Lower lobe of right lung (tissue), 2 donors: ENCODE data around the gene GPR176. TPM values are rescaled to one million over a fixed set of nuclear protein-coding genes. Genes with fewer than 3 reads are reported as not detected.

Experiments
- ATAC-seq, 2 donors: fragments of 200-7000 bp; cut with Tn5 transposase; one replicate each; pipeline ENCODE4 v1.9.1; 2020 to 2022; ENCODE audit warnings: mild to moderate bottlenecking in 2 of 2, moderate library complexity in 2 of 2
- DNase-seq: peaks from one replicate; pipeline ENCODE4 v3.0.0-alpha.2; 2020
- H3K27ac ChIP-seq: fragments of 200-600 bp; one replicate; pipeline ENCODE4 v1.8.0; 2022
- H3K27me3 ChIP-seq: fragments of 200-600 bp; one replicate; pipeline ENCODE4 v1.8.0; 2022; ENCODE audit warnings: low read depth
- H3K36me3 ChIP-seq: fragments of 200-600 bp; one replicate; pipeline ENCODE4 v1.8.0; 2022; ENCODE audit warnings: mild to moderate bottlenecking
- H3K4me1 ChIP-seq: fragments of 200-600 bp; one replicate; pipeline ENCODE4 v1.8.0; 2022
- H3K4me3 ChIP-seq: fragments of 200-600 bp; one replicate; pipeline ENCODE4 v1.8.0; 2022; ENCODE audit warnings: mild to moderate bottlenecking
- H3K9me3 ChIP-seq: fragments of 200-600 bp; one replicate; pipeline ENCODE4 v1.8.0; 2022
- intact Hi-C: fragments of 100-400 bp; cut with DNase I; formaldehyde crosslinking; loops from one replicate; pipeline ENCODE4 v1.11.0; 2022
- total RNA-seq: library from RNA; stranded (reverse); fragmentation: NEBNext Ultra II Directional; extraction: Animal tissue kit (Norgen Biotek cat#: 25700); gene quantifications from one replicate; pipeline ENCODE4 v1.2.1, GENCODE V29; 2021
- TF ChIP-seq, protein P1 (sequence below): fragments of 200-600 bp; IDR thresholded peaks from one replicate; pipeline ENCODE4 v1.8.0; 2022; ENCODE audit warnings: antibody characterized with exemption, mild to moderate bottlenecking
- donor health status: DM: no; HTN: yes; CAD: no; lungs with severe emphysema.

GPR176 gene
- total RNA-seq, 1 donor from 2014 or later = 2.4 TPM

- Histone ChIP-seq H3K36me3 (no peaks in the 10 kb centered on the region), H3K27me3 (no peaks in the 10 kb centered on the region), H3K9me3 (no peaks in the 10 kb centered on the region), H3K27ac (no peak overlapping the region), H3K4me1 (no peaks in the 10 kb centered on the region), H3K4me3 (no peak overlapping the region)
- DNase-seq (no peak), ATAC-seq (no peak)
- intact Hi-C loops = no loop called here
- TF ChIP-seq, protein P1, sequence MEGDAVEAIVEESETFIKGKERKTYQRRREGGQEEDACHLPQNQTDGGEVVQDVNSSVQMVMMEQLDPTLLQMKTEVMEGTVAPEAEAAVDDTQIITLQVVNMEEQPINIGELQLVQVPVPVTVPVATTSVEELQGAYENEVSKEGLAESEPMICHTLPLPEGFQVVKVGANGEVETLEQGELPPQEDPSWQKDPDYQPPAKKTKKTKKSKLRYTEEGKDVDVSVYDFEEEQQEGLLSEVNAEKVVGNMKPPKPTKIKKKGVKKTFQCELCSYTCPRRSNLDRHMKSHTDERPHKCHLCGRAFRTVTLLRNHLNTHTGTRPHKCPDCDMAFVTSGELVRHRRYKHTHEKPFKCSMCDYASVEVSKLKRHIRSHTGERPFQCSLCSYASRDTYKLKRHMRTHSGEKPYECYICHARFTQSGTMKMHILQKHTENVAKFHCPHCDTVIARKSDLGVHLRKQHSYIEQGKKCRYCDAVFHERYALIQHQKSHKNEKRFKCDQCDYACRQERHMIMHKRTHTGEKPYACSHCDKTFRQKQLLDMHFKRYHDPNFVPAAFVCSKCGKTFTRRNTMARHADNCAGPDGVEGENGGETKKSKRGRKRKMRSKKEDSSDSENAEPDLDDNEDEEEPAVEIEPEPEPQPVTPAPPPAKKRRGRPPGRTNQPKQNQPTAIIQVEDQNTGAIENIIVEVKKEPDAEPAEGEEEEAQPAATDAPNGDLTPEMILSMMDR = no peak
Observed at GRCh38 chr15:39880718-39881387, 39.2 kb downstream of the GPR176 start.

GRCh38 chr15:39878406-39878785 lies 41.7 kb downstream of the GPR176 start:
- no peaks in the 10 kb centered on the region for H3K4me1 ChIP-seq
- DNase-seq = no peak
- no peak for ATAC-seq
- no peak overlapping the region for H3K27ac ChIP-seq
- no peak overlapping the region for H3K4me3 ChIP-seq
- no peaks in the 10 kb centered on the region for H3K9me3 ChIP-seq
- H3K27me3 ChIP-seq = no peaks in the 10 kb centered on the region
- no peaks in the 10 kb centered on the region for H3K36me3 ChIP-seq
- TF ChIP-seq, protein P1 = no peak
- intact Hi-C loops = loop anchor here (5.0 kb wide), 1 partner anchor 91 kb away; no protein-coding TSS in a partner anchor

- DNase-seq (no peak), ATAC-seq (peak; percentile 68 to 74)
- Histone ChIP-seq H3K9me3 (no peaks in the 10 kb centered on the region), H3K27ac (no peak overlapping the region), H3K36me3 (no peaks in the 10 kb centered on the region), H3K4me3 (no peak overlapping the region), H3K4me1 (no peaks in the 10 kb centered on the region), H3K27me3 (no peaks in the 10 kb centered on the region)
- TF ChIP-seq, protein P1 = peak; percentile 62
- intact Hi-C loops = loop anchor here (5.0 kb wide), 1 partner anchor 88 kb away; no protein-coding TSS in a partner anchor
Observed at GRCh38 chr15:39874890-39875549, 45.0 kb downstream of the GPR176 start.

DNA sequence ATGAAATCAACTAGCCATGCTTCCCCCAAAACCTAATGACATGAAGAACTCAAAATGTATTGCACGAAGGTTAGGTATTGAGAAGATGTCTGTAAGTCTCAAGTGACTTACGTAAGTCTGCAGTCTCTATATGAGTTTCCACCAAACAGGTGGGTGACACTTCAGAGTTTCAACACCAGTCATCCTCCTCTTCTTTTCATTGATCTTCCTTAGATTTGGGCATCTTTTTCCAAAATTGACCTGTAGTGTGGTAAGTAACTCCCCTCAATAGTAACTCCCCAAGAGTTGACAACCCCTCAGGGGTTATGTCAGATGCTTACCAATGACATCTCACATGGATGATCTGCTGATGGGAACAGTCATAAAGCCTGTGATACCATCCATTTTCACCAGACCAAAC lies 46.1 kb downstream of the GPR176 start:
- no peaks in the 10 kb centered on the region for H3K27me3 ChIP-seq

DNA sequence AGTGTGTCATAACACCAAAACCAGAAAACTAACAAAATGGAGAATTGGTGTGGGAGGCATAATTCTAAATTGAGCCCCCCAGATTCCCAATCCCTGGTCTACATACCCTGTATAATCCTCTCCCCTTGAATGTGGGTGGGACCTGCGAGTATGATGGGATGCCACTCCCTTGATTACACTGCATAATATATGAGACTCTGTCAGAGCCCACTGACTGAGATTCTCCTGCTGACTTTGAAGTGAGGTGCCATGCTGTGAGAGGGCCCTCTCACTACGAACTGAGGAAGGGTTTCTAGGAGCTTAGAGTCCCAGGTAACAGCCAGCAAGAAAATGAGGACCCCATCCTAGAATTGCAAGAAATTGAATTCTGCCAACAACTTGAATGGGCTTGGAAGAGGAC lies 49.5 kb downstream of the GPR176 start:
- H3K4me1 ChIP-seq = no peaks in the 10 kb centered on the region
- H3K27ac ChIP-seq = no peak overlapping the region
- H3K9me3 ChIP-seq = no peaks in the 10 kb centered on the region
- TF ChIP-seq, protein P1 = no peak
- H3K4me3 ChIP-seq = no peak overlapping the region
- no peaks in the 10 kb centered on the region for H3K36me3 ChIP-seq
- DNase-seq (no peak), ATAC-seq (no peak)
- no peaks in the 10 kb centered on the region for H3K27me3 ChIP-seq
- intact Hi-C loops = no loop called here

More for the DNA sequence above, 46.1 kb downstream of the GPR176 start:
- intact Hi-C loops = no loop called here
- Histone ChIP-seq H3K9me3 (no peaks in the 10 kb centered on the region), H3K27ac (no peak overlapping the region), H3K36me3 (no peaks in the 10 kb centered on the region), H3K4me1 (no peaks in the 10 kb centered on the region), H3K4me3 (no peak overlapping the region)
- ATAC-seq (no peak), DNase-seq (no peak)
- TF ChIP-seq, protein P1 = no peak
